HEK293 (cell line): ENCODE results near the gene AEBP1.

Experiments used
- BCL11B ChIP-seq: fragments of 450-650 bp; formaldehyde crosslinking; IDR thresholded peaks from 2 replicates; pipeline ENCODE4 v1.5.1; 2016; ENCODE audit warnings: low read depth, missing biosample characterization, missing genetic modification characterization
- CTCF ChIP-seq: fragments of 450-650 bp; formaldehyde crosslinking; IDR thresholded peaks from 2 replicates; pipeline ENCODE4 v1.5.1; 2016; ENCODE audit warnings: missing biosample characterization, missing genetic modification characterization
- PRDM4 ChIP-seq: fragments of 450-650 bp; formaldehyde crosslinking; IDR thresholded peaks from 2 replicates; pipeline ENCODE4 v1.5.1; 2017; ENCODE audit warnings: missing biosample characterization, missing genetic modification characterization
- REST ChIP-seq: fragments of 450-650 bp; formaldehyde crosslinking; IDR thresholded peaks from 2 replicates; pipeline ENCODE4 v1.5.1; 2016; ENCODE audit warnings: missing biosample characterization, missing genetic modification characterization
- SALL2 ChIP-seq: fragments of 450-650 bp; formaldehyde crosslinking; IDR thresholded peaks from 2 replicates; pipeline ENCODE4 v1.5.0; 2017; ENCODE audit warnings: missing biosample characterization, mild to moderate bottlenecking, missing genetic modification characterization, borderline replicate concordance
- YY1 ChIP-seq: fragments of 450-650 bp; formaldehyde crosslinking; IDR thresholded peaks from 2 replicates; pipeline ENCODE4 v1.5.1; 2018; ENCODE audit warnings: missing biosample characterization, missing genetic modification characterization
- ZNF112 ChIP-seq: fragments of 450-650 bp; formaldehyde crosslinking; IDR thresholded peaks from 2 replicates; pipeline ENCODE4 v1.5.0; 2017; ENCODE audit warnings: missing biosample characterization, missing genetic modification characterization
- ZNF148 ChIP-seq: fragments of 450-650 bp; formaldehyde crosslinking; IDR thresholded peaks from 2 replicates; pipeline ENCODE4 v1.5.0; 2017; ENCODE audit warnings: missing biosample characterization, missing genetic modification characterization, borderline replicate concordance
- ZNF266 ChIP-seq: fragments of 450-650 bp; formaldehyde crosslinking; IDR thresholded peaks from 2 replicates; pipeline ENCODE4 v1.5.1; 2016; ENCODE audit warnings: missing biosample characterization, missing genetic modification characterization, low read depth
- ZNF335 ChIP-seq: fragments of 450-650 bp; formaldehyde crosslinking; conservative IDR thresholded peaks from 2 replicates; pipeline ENCODE4 v1.5.1; 2016; ENCODE audit warnings: missing biosample characterization, missing genetic modification characterization
- ZNF518A ChIP-seq: fragments of 450-650 bp; formaldehyde crosslinking; conservative IDR thresholded peaks from 2 replicates; pipeline ENCODE4 v1.5.1; 2016; ENCODE audit warnings: low read depth, missing biosample characterization, missing genetic modification characterization
- ZNF580 ChIP-seq: fragments of 450-650 bp; formaldehyde crosslinking; IDR thresholded peaks from 2 replicates; pipeline ENCODE4 v1.5.1; 2016; ENCODE audit warnings: missing biosample characterization, missing genetic modification characterization

GRCh38 chr7:44096326-44096881 lies 7.7 kb upstream of the AEBP1 start:
- TF ChIP-seq SALL2 (tag by site-specific recombination), result no peak
- no peak for TF ChIP-seq CTCF (tag by site-specific recombination)
- no peak for TF ChIP-seq REST (tag by site-specific recombination)
- TF ChIP-seq YY1 (tag by site-specific recombination), result no peak
- TF ChIP-seq PRDM4 (tag by site-specific recombination), result no peak
- no peak for TF ChIP-seq ZNF580 (tag by site-specific recombination)
- TF ChIP-seq ZNF112 (tag by site-specific recombination), result no peak
- TF ChIP-seq ZNF148, result no peak
- no peak for TF ChIP-seq BCL11B
- TF ChIP-seq ZNF266 (tag by site-specific recombination), result no peak
- no peak for TF ChIP-seq ZNF518A
- no peak for TF ChIP-seq ZNF335 (tag by site-specific recombination)
